Sigmoid colon (tissue), 7 donors: Measurements from ENCODE around the gene AP2A1. TPM values are rescaled to one million over a fixed set of nuclear protein-coding genes. Genes with fewer than 3 reads are reported as not detected.

Source experiments
- DNase-seq: peaks from one replicate; pipeline ENCODE4 v3.0.0-alpha.2; 2019
- H3K27ac ChIP-seq, 4 donors: fragments of 200-600 bp; sonication (generic); one replicate each; pipeline ENCODE4 v1.5.1; 2016 to 2019; ENCODE audit warnings: mild to moderate bottlenecking in 1 of 4
- H3K27me3 ChIP-seq, 3 donors: fragments of 200-600 bp; sonication (generic); one replicate each; pipeline ENCODE4 v1.5.1; 2019; ENCODE audit warnings: mild to moderate bottlenecking in 1 of 3
- H3K36me3 ChIP-seq, 4 donors: fragments of 200-600 bp; sonication (generic); one replicate each; pipeline ENCODE4 v1.5.1; 2016 to 2019
- H3K4me1 ChIP-seq, 4 donors: fragments of 200-600 bp; sonication (generic); one replicate each; pipeline ENCODE4 v1.5.1; 2017 to 2019
- H3K4me3 ChIP-seq, 4 donors: fragments of 200-600 bp; sonication (generic); one replicate each; pipeline ENCODE4 v1.5.1; 2017 to 2019; ENCODE audit warnings: mild to moderate bottlenecking in 2 of 4, moderate library complexity in 1 of 4
- H3K9me3 ChIP-seq, 4 donors: fragments of 200-600 bp in 3 of 4; sonication (generic) in 3 of 4; one replicate each; pipeline versions ENCODE4 v1.5.1 to v1.6.1; 2013 to 2019
- EP300 ChIP-seq, 4 donors: sonication (generic); formaldehyde crosslinking; IDR thresholded peaks; one replicate each; pipeline ENCODE4 v1.6.1; 2017; ENCODE audit warnings: antibody characterized with exemption in 4 of 4
- POLR2A ChIP-seq, 2 donors: fragments of 450-650 bp; IDR thresholded peaks; one replicate each; pipeline ENCODE4 v1.6.1; 2016; ENCODE audit warnings: antibody characterized with exemption in 2 of 2, mild to moderate bottlenecking in 2 of 2, moderate library complexity in 2 of 2
- POLR2AphosphoS5 ChIP-seq, 4 donors: sonication (generic); formaldehyde crosslinking; IDR thresholded peaks; one replicate each; pipeline ENCODE4 v1.6.1; 2017; ENCODE audit warnings: antibody characterized with exemption in 4 of 4
- WGBS, 2 donors: extraction: QIAGEN DNeasy Blood & Tissue Kit; methylation state at CpG; one replicate each; pipeline ENCODE4 v1.1.7; 2013; 5-methylcytosine and 5-hydroxymethylcytosine counted together
- intact Hi-C: fragments of 100-400 bp; cut with DNase I; formaldehyde crosslinking; loops from one replicate; pipeline ENCODE4 v1.15.1; 2023
- polyA plus RNA-seq, 3 donors: library from polyadenylated mRNA; stranded (reverse); fragments of 200-250 nt; gene quantifications; one replicate each; pipeline ENCODE4 v1.2.3, GENCODE V29; 2013
- total RNA-seq, 4 donors: library from RNA; depleted of rRNA; stranded (reverse); fragments of >200 nt; gene quantifications; one replicate each; pipeline ENCODE4 v1.1.0, GENCODE V29; 2016
- TF ChIP-seq, protein P1 (sequence below), 4 experiments: fragments of 450-650 bp in 3 of 4; fragments of 200-600 bp in 1 of 4; IDR thresholded peaks; one replicate each; pipeline ENCODE4 v1.5.1; 2016 to 2019; ENCODE audit warnings: antibody characterized with exemption in 4 of 4, mild to moderate bottlenecking in 3 of 4, moderate library complexity in 2 of 4
- donor health status: healthy with polysubstance abuse.
- donor health status: Bipolar disorder and iron deficiency.
- donor health status: healthy.

Gene AP2A1
- total and polyA plus RNA-seq, 7 donors, result 33.0 to 81.1 (median 50.7) TPM

DNA sequence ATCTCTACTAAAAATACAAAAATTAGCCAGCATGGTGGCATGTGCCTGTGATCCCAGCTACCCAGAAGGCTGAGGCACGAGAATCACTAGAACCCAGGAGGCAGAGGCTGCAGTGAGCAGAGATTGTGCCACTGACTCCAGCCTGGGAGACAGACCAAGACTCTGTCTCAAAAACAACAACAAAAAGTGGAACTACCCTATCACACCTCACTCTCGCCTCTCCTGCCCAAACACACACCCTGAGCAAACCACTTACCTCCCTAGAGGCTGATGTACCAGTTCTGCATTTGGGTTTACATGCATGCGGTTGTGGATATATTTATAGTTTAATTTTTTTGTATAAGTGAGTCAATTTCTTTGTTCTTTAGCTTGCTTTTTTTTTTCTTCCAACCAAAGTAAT is 76.5 kb downstream of the AP2A1 start:
- H3K27ac ChIP-seq, result no peak overlapping the region
- 75 to 86% methylated on average over 3 of the region's 3 CpGs for WGBS, 2 donors

DNA sequence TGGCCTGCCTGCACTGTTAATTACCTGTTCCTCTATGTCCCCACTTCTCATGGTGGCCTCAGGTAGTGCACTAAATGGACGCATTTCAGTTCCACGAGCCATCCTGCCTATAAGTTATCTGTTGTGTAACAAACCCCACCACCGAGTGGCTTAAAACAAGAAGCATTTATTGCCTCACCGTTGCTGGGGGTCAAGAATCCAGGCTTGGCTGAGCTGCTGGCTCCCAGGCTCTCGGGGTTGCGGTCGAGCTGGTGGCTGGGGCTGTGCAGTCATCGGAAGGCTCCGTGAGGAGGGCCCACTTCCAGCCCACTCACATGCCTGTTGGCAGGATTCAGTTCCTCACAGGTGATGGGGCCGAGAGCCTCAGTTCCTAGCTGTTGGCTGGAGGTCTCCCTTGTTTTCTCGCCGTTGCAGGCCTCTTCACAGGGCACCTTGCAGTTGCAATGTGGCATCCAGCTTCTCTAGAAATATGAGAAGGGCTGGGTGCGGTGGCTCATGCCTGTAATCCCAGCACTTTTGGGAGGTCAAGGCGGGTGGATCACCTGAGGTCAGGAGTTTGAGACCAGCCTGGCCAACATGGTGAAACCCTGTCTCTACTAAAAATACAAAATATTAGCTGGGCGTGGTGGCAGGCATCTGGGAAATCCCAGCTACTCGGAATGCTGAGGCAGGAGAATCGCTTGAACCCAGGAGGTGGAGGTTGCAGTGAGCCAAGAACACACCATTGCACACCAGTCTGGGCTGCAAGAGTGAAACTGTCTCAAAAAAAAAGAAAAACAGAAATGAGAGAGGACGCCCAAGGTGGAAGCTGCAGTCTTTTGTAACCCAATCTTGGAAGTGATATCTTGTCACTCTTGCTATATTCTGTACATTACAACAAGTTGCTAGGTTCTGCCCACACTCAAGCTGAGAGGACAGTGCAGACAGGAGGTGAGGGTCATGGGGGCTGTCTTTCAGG is 77.6 kb downstream of the AP2A1 start:
- peaks cover 0 to 1% (median 0%) of the 10 kb centered on the region in 4 donors for H3K36me3 ChIP-seq
- peaks cover 0 to 13% (median 5%) of the 10 kb centered on the region in 4 donors for H3K4me1 ChIP-seq
- H3K27me3 ChIP-seq, result no peaks in the 10 kb centered on the region
- H3K4me3 ChIP-seq, result no peak overlapping the region
- no peaks in the 10 kb centered on the region for H3K9me3 ChIP-seq
- intact Hi-C loops, result no loop called here
- no peak overlapping the region for H3K27ac ChIP-seq
- TF ChIP-seq EP300 (IDR thresholded peaks at IDR 0.05) (no peak), POLR2AphosphoS5 (IDR thresholded peaks at IDR 0.05) (no peak)
- no peak for DNase-seq
- WGBS, 2 donors, result 85 to 86% methylated on average over 18 of the region's 18 CpGs

More for the DNA sequence above, 76.5 kb downstream of the AP2A1 start:
- Histone ChIP-seq H3K4me1 (peaks cover 0 to 16% (median 7%) of the 10 kb centered on the region in 4 donors), H3K9me3 (no peaks in the 10 kb centered on the region), H3K36me3 (peaks cover 0 to 12% (median 8%) of the 10 kb centered on the region in 4 donors), H3K27me3 (no peaks in the 10 kb centered on the region), H3K4me3 (no peak overlapping the region)
- DNase-seq, result no peak
- intact Hi-C loops, result no loop called here
- TF ChIP-seq POLR2AphosphoS5 (IDR thresholded peaks at IDR 0.05) (no peak), EP300 (IDR thresholded peaks at IDR 0.05) (no peak), POLR2A (IDR thresholded peaks at IDR 0.05) (no peak)
- TF ChIP-seq, protein P1, sequence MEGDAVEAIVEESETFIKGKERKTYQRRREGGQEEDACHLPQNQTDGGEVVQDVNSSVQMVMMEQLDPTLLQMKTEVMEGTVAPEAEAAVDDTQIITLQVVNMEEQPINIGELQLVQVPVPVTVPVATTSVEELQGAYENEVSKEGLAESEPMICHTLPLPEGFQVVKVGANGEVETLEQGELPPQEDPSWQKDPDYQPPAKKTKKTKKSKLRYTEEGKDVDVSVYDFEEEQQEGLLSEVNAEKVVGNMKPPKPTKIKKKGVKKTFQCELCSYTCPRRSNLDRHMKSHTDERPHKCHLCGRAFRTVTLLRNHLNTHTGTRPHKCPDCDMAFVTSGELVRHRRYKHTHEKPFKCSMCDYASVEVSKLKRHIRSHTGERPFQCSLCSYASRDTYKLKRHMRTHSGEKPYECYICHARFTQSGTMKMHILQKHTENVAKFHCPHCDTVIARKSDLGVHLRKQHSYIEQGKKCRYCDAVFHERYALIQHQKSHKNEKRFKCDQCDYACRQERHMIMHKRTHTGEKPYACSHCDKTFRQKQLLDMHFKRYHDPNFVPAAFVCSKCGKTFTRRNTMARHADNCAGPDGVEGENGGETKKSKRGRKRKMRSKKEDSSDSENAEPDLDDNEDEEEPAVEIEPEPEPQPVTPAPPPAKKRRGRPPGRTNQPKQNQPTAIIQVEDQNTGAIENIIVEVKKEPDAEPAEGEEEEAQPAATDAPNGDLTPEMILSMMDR (IDR thresholded peaks at IDR 0.05), result no peak

DNA sequence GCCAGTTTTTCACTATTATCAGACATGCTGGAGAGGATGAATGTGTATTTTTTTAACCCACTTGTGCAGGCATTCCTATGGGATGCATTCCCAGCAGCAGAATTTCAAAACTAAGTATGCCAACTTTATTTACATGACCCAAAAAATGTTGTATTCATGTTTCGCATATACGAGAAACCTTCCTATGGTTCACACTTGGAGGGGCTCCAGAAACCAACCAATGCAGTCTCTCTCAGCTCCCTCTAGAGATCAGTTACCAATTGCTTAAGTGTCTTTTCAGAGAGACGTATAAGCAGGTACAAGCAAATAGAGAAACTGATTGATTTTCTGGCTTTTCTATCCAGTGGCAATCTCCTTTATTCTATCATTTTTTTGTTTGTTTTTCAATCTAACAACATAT is 78.6 kb downstream of the AP2A1 start:
- Histone ChIP-seq H3K36me3 (no peaks in the 10 kb centered on the region), H3K4me3 (no peak overlapping the region), H3K27ac (no peak overlapping the region), H3K4me1 (peaks cover 0 to 9% (median 7%) of the 10 kb centered on the region in 4 donors), H3K9me3 (no peaks in the 10 kb centered on the region), H3K27me3 (no peaks in the 10 kb centered on the region)
- no peak for DNase-seq
- TF ChIP-seq, protein P1 (IDR thresholded peaks at IDR 0.05), result no peak
- TF ChIP-seq POLR2AphosphoS5 (IDR thresholded peaks at IDR 0.05) (no peak), EP300 (IDR thresholded peaks at IDR 0.05) (no peak), POLR2A (IDR thresholded peaks at IDR 0.05) (no peak)
- WGBS, 2 donors, result 68 to 76% methylated on average over 3 of the region's 3 CpGs
- intact Hi-C loops, result no loop called here

DNA sequence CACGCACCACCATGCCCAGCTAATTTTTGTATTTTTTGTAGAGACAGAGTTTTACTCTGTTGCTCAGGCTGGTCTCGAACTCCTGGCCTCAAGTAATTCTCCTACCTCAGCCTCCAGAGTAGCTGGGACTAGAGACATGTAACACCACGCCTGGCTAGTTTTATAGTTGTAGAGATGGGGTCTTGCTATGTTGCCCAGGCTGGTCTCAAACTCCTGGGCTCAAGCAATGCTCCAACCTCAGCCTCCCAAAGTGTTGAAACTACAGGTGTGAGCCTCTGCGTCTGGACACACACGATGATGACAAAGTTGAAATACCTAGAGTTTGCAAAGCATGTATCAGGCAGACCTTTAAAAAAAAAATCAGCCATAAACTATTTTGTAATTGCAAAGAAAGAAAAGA is 79.6 kb downstream of the AP2A1 start:
- intact Hi-C loops, result no loop called here
- 58 to 82% methylated on average over 5 of the region's 5 CpGs for WGBS, 2 donors
- no peaks in the 10 kb centered on the region for H3K27me3 ChIP-seq
- H3K4me1 ChIP-seq, result peaks cover 0 to 9% (median 6%) of the 10 kb centered on the region in 4 donors
- H3K27ac ChIP-seq, result no peak overlapping the region
- no peak for DNase-seq
- TF ChIP-seq POLR2AphosphoS5 (IDR thresholded peaks at IDR 0.05) (no peak), POLR2A (IDR thresholded peaks at IDR 0.05) (no peak), EP300 (IDR thresholded peaks at IDR 0.05) (no peak)
- TF ChIP-seq, protein P1 (IDR thresholded peaks at IDR 0.05), result no peak
- H3K4me3 ChIP-seq, result no peak overlapping the region
- H3K36me3 ChIP-seq, result no peaks in the 10 kb centered on the region
- no peaks in the 10 kb centered on the region for H3K9me3 ChIP-seq
